ENCODE data around the gene PCDHGC4. TPM values are rescaled to one million over a fixed set of nuclear protein-coding genes. Genes with fewer than 3 reads are reported as not detected.

The PCDHGC4 gene
- total and polyA plus RNA-seq, 2 of the 8 experiments (the other 6 are each of a cell fraction or from before 2014, with no cell fraction given): 2.1 to 2.4 TPM

GRCh38 chr5:141517312-141517711 lies 32.5 kb downstream of the PCDHGC4 start:
- no peak overlapping the region for H3K14ac ChIP-seq (ENCODE audit: insufficient read length)
- peaks cover 4 to 28% (median 20%) of the 10 kb centered on the region in 4 experiments for H3K36me3 ChIP-seq (ENCODE audit: control insufficient read depth in 2 of 4, insufficient read depth in 4 of 4, low read length in 3 of 4)
- no peak overlapping the region for H3K4me3 ChIP-seq (ENCODE audit: extremely low read depth in 1 of 4, insufficient read depth in 2 of 4, low read depth in 3 of 4, low read length in 4 of 4)
- no peaks in the 10 kb centered on the region for H3K9me3 ChIP-seq (ENCODE audit: insufficient read depth in 2 of 2, low read depth in 1 of 2, low read length in 1 of 2)
- ChIA-PET POLR2A (ENCODE audit: partially characterized antibody) (interaction anchor here (0.7 to 1.1 kb wide), 2 partner anchors 40 to 123 kb away, joined by 3 read pairs; no protein-coding TSS in a partner anchor), CTCF (ENCODE audit: partially characterized antibody) (interaction anchor here (0.6 to 50.9 kb wide), 20 partner anchors 6 to 382 kb away, joined by 3 to 1236 read pairs (median 6); partner anchors contain the start of genes PCDHB10, PCDHB15, PCDHB16 and PCDHGA1)
- TF ChIP-seq GABPA (IDR thresholded peaks at IDR 0.05; ENCODE audit: borderline replicate concordance, insufficient read depth, low read length) (no peak), FOSL1 (IDR thresholded peaks at IDR 0.05; ENCODE audit: insufficient read depth, low read depth, low read length) (no peak), TEAD4 (IDR thresholded peaks at IDR 0.05; ENCODE audit: low read depth, low read length) (no peak)
- H2AK5ac ChIP-seq (ENCODE audit: low read depth, low read length): no peak overlapping the region
- no peaks in the 10 kb centered on the region for H3K27me3 ChIP-seq (replicated peaks in 1 of 4; ENCODE audit: control insufficient read depth in 3 of 4, extremely low read depth in 1 of 4, insufficient read depth in 3 of 4, low read length in 3 of 4)
- DNase-seq (ENCODE audit: low read depth in 1 of 2, low spot score in 2 of 2) (no peak), FAIRE-seq (no peak)
- H3K4me2 ChIP-seq (ENCODE audit: insufficient read depth in 1 of 2, low read depth in 2 of 2, low read length in 2 of 2): no peak overlapping the region
- H2AFZ ChIP-seq (ENCODE audit: low read length): no peak overlapping the region
- H3K23me2 ChIP-seq (ENCODE audit: low read depth, low read length): peaks cover 15% of the 10 kb centered on the region
- no peak overlapping the region for H3K4ac ChIP-seq (replicated peaks; ENCODE audit: insufficient read length, low read depth, low read length)
- H2BK20ac ChIP-seq (ENCODE audit: low read length): no peak overlapping the region
- no peak overlapping the region for H2BK15ac ChIP-seq (ENCODE audit: low read length)
- H3K23ac ChIP-seq (ENCODE audit: insufficient read length): no peak overlapping the region
- no peak overlapping the region for H3K27ac ChIP-seq (ENCODE audit: low read depth, low read length)
- no peak overlapping the region for H4K5ac ChIP-seq (ENCODE audit: insufficient read length, low read depth, low read length)
- H4K8ac ChIP-seq (ENCODE audit: extremely low read depth, insufficient read depth, low read length): no peak overlapping the region
- peaks cover 3 to 23% (median 9%) of the 10 kb centered on the region in 4 experiments for H3K4me1 ChIP-seq (replicated peaks in 1 of 4; ENCODE audit: control insufficient read depth in 3 of 4, insufficient read depth in 4 of 4, low read length in 3 of 4)
- WGBS, 2 experiments (ENCODE audit: extremely low coverage in 1 of 2, insufficient coverage in 1 of 2, insufficient read length in 1 of 2, insufficient replicate concordance in 2 of 2, low coverage in 1 of 2, low lambda C conversion rate in 2 of 2, missing lambda C conversion rate in 1 of 2): 84% methylated on average over 8 of the region's 8 CpGs; no CpG with 5 or more reads in 1 of the 2 experiments
- no peak overlapping the region for H3K9ac ChIP-seq (replicated peaks in 1 of 4; ENCODE audit: extremely low read depth in 1 of 4, low read depth in 3 of 4, low read length in 3 of 4)
- H2BK120ac ChIP-seq (replicated peaks; ENCODE audit: low read depth, low read length): no peak overlapping the region
- H2BK12ac ChIP-seq (ENCODE audit: low read depth, low read length): no peak overlapping the region
- no peak overlapping the region for H4K91ac ChIP-seq (replicated peaks; ENCODE audit: insufficient read length, low read length)
- H3K18ac ChIP-seq (ENCODE audit: extremely low read depth, low read length): no peak overlapping the region
- no peaks in the 10 kb centered on the region for H3K79me2 ChIP-seq (ENCODE audit: control insufficient read depth in 1 of 2, insufficient read depth in 2 of 2, low read length in 2 of 2)
- no peak overlapping the region for H3K56ac ChIP-seq (replicated peaks; ENCODE audit: insufficient read length, low read depth, low read length)
- no peaks in the 10 kb centered on the region for H3K79me1 ChIP-seq (ENCODE audit: low read depth, low read length)
- no peak overlapping the region for H2BK5ac ChIP-seq (ENCODE audit: low read depth, low read length)
- no peaks in the 10 kb centered on the region for H4K20me1 ChIP-seq (replicated peaks in 1 of 2; ENCODE audit: control insufficient read depth in 1 of 2, insufficient read depth in 2 of 2, low read length in 2 of 2)
